H1 (cell line): ENCODE measurements around the gene ZNF175.

ENCODE experiments used
- CEBPB ChIP-seq: IDR thresholded peaks from 2 replicates; pipeline ENCODE4 v1.6.1; 2012; ENCODE audit warnings: low read depth, low read length
- CTCF ChIP-seq, 3 experiments: IDR thresholded peaks; 1 replicate in 2 of 3; 2 replicates in 1 of 3; pipeline versions ENCODE4 v1.5.1 to v1.6.1; 2011; ENCODE audit warnings: low read length in 3 of 3, mild to moderate bottlenecking in 3 of 3, inconsistent platforms in 2 of 3, low read depth in 1 of 3, moderate library complexity in 1 of 3; ENCODE audit not compliant: insufficient read depth in 1 of 3; ENCODE audit errors: control extremely low read depth in 1 of 3
- EGR1 ChIP-seq: IDR thresholded peaks from 2 replicates; pipeline ENCODE4 v1.6.1; 2011; ENCODE audit warnings: low read depth, low read length, borderline replicate concordance
- EZH2 ChIP-seq: fragments of 200-600 bp; sonication (generic); IDR thresholded peaks from 2 replicates; pipeline ENCODE4 v1.7.1; 2012; ENCODE audit warnings: low read depth, mild to moderate bottlenecking, moderate library complexity, low read length, inconsistent platforms; ENCODE audit not compliant: severe bottlenecking
- HDAC2 ChIP-seq, 2 experiments: fragments of 300-600 bp in 1 of 2; sonication (generic) in 1 of 2; IDR thresholded peaks; 2 replicates each; pipeline ENCODE4 v1.6.1; 2011 to 2012; ENCODE audit warnings: low read depth in 2 of 2, low read length in 2 of 2, mild to moderate bottlenecking in 2 of 2, moderate library complexity in 2 of 2, borderline replicate concordance in 1 of 2, inconsistent platforms in 1 of 2
- MAX ChIP-seq: IDR thresholded peaks from 2 replicates; pipeline ENCODE4 v1.6.1; 2012; ENCODE audit warnings: inconsistent platforms
- POLR2A ChIP-seq, 2 experiments: IDR thresholded peaks; 1 replicate in 1 of 2; 2 replicates in 1 of 2; pipeline ENCODE4 v1.6.1; 2011; ENCODE audit warnings: low read depth in 2 of 2, low read length in 2 of 2, mild to moderate bottlenecking in 2 of 2; ENCODE audit errors: control extremely low read depth in 1 of 2
- RAD21 ChIP-seq, 2 experiments: IDR thresholded peaks in 1 of 2; conservative IDR thresholded peaks in 1 of 2; 2 replicates each; pipeline ENCODE4 v1.6.1; 2011; ENCODE audit warnings: low read depth in 2 of 2, low read length in 2 of 2, improper control_type of control experiment in 1 of 2, inconsistent platforms in 1 of 2, mild to moderate bottlenecking in 1 of 2, moderate library complexity in 1 of 2
- SIRT6 ChIP-seq: IDR thresholded peaks from one replicate; pipeline ENCODE4 v1.7.1; 2012; ENCODE audit warnings: low read length, inconsistent platforms
- SUZ12 ChIP-seq: fragments of 200-600 bp; sonication (generic); IDR thresholded peaks from 2 replicates; pipeline ENCODE4 v1.6.1; 2012; ENCODE audit warnings: mild to moderate bottlenecking, inconsistent platforms, low read length, moderate library complexity, mixed read lengths
- TAF1 ChIP-seq: IDR thresholded peaks from 2 replicates; pipeline ENCODE4 v1.6.1; 2011; ENCODE audit warnings: mild to moderate bottlenecking, low read depth, low read length
- TBP ChIP-seq: IDR thresholded peaks from 2 replicates; pipeline ENCODE4 v1.6.1; 2011; ENCODE audit warnings: low read depth, low read length, improper control_type of control experiment

- TF ChIP-seq TBP, result no peak; the same call in 1 of the 2 replicates
- TF ChIP-seq CTCF (IDR thresholded peaks at IDR 0.05; ENCODE audit: control extremely low read depth in 1 of 3, insufficient read depth in 1 of 3, low read depth in 1 of 3, low read length in 3 of 3), result no peak
- TF ChIP-seq TAF1, result peak; percentile 53; the same call in 1 of the 2 replicates
- TF ChIP-seq POLR2A (IDR thresholded peaks at IDR 0.05; ENCODE audit: control extremely low read depth in 1 of 2, low read depth in 2 of 2, low read length in 2 of 2), result no peak
- TF ChIP-seq HDAC2 (IDR thresholded peaks at IDR 0.05; ENCODE audit: borderline replicate concordance in 1 of 2, low read depth in 2 of 2, low read length in 2 of 2), result peak in 1 of 2 experiments; percentile 23; a peak in 1 of 4 replicates
- TF ChIP-seq EZH2, result no peak
- TF ChIP-seq RAD21 (IDR thresholded peaks at IDR 0.05 in 1 of 2, conservative IDR thresholded peaks at IDR 0.05 in 1 of 2; ENCODE audit: low read depth in 2 of 2, low read length in 2 of 2), result no peak
- no peak for TF ChIP-seq SIRT6
- TF ChIP-seq CEBPB, result no peak
- TF ChIP-seq EGR1, result no peak
- TF ChIP-seq SUZ12, result no peak
- TF ChIP-seq MAX, result peak; percentile 56
Observed at GRCh38 chr19:51593969-51594773, 23.1 kb downstream of the ZNF175 start.
